Caco-2 (cell line): ENCODE results near the gene NABP2. TPM values are rescaled to one million over a fixed set of nuclear protein-coding genes. Genes with fewer than 3 reads are reported as not detected.

Experiments
- BruUV-seq: library from RNA; stranded (reverse); fragments of 400-500 nt; replicated peaks from 2 replicates; lab custom pipeline; 2021; lab: Mats Ljungman, UMichigan
- CTCF ChIA-PET: fragments of 300-600 bp; sonication (Branson Sonifier 250); formaldehyde crosslinking; loops from one replicate; lab custom pipeline; 2022; ENCODE audit warnings: antibody characterized with exemption; lab: Charles Lee
- POLR2A ChIA-PET: fragments of 300-600 bp; sonication (Branson Sonifier 250); formaldehyde crosslinking; loops from one replicate; lab custom pipeline; 2022; ENCODE audit warnings: antibody characterized with exemption; lab: Charles Lee
- DNase-seq, 2 experiments: peaks; one replicate each; pipeline versions ENCODE4 v3.0.0 to v3.0.0-alpha.2; 2020 to 2022
- H3K27me3 ChIP-seq: replicated peaks from 2 replicates; pipeline ENCODE4 v1.6.0; 2011; ENCODE audit warnings: low read length; ENCODE audit not compliant: control insufficient read depth, insufficient read depth
- H3K36me3 ChIP-seq: 2 replicates; pipeline ENCODE4 v1.5.1; 2011; ENCODE audit warnings: low read length; ENCODE audit not compliant: control insufficient read depth, insufficient read depth
- H3K4me1 ChIP-seq: fragments of 250-450 bp; sonication (Bioruptor Pico); 2 replicates; pipeline ENCODE4 v1.5.1; 2020; ENCODE audit warnings: mild to moderate bottlenecking
- H3K4me3 ChIP-seq: 2 replicates; pipeline ENCODE4 v1.5.1; 2011; ENCODE audit warnings: low read depth, mild to moderate bottlenecking, control low read depth, low read length
- H3K9me3 ChIP-seq: fragments of 250-450 bp; sonication (Bioruptor Pico); 2 replicates; pipeline ENCODE4 v1.5.1; 2020; ENCODE audit warnings: mild to moderate bottlenecking, moderate library complexity
- H3K27ac Mint-ChIP-seq: one replicate; pipeline ENCODE4 v1.8.0; 2022; ENCODE audit warnings: mixed read lengths; ENCODE audit not compliant: unreplicated experiment
- H3K27me3 Mint-ChIP-seq: one replicate; pipeline ENCODE4 v1.8.0; 2022; ENCODE audit warnings: mixed read lengths; ENCODE audit not compliant: insufficient read depth, unreplicated experiment
- H3K36me3 Mint-ChIP-seq: one replicate; pipeline ENCODE4 v1.8.0; 2022; ENCODE audit warnings: mild to moderate bottlenecking, mixed read lengths; ENCODE audit not compliant: insufficient read depth, unreplicated experiment
- H3K4me1 Mint-ChIP-seq: one replicate; pipeline ENCODE4 v1.8.0; 2022; ENCODE audit warnings: low read depth, mixed read lengths; ENCODE audit not compliant: unreplicated experiment
- H3K4me3 Mint-ChIP-seq: one replicate; pipeline ENCODE4 v1.8.0; 2022; ENCODE audit warnings: mild to moderate bottlenecking, moderate library complexity, mixed read lengths; ENCODE audit not compliant: unreplicated experiment
- H3K9me3 Mint-ChIP-seq: one replicate; pipeline ENCODE4 v1.8.0; 2022; ENCODE audit warnings: mixed read lengths; ENCODE audit not compliant: unreplicated experiment
- CTCF ChIP-seq, 2 experiments: fragments of 200-600 bp in 1 of 2; IDR thresholded peaks; 1 replicate in 1 of 2; 2 replicates in 1 of 2; pipeline versions ENCODE4 v1.5.1 to v1.8.0; 2011 to 2022; ENCODE audit warnings: antibody characterized with exemption in 1 of 2, control low read depth in 1 of 2, inconsistent platforms in 1 of 2, low read depth in 1 of 2, low read length in 1 of 2, mild to moderate bottlenecking in 1 of 2, moderate library complexity in 1 of 2; ENCODE audit not compliant: insufficient read depth in 1 of 2, severe bottlenecking in 1 of 2, unreplicated experiment in 1 of 2
- intact Hi-C: fragments of 100-400 bp; cut with micrococcal nuclease; formaldehyde crosslinking; loops from one replicate; pipeline ENCODE4 v1.10.0; 2022; ENCODE audit not compliant: unreplicated experiment
- total RNA-seq: library from RNA; stranded (reverse); gene quantifications from 2 replicates; pipeline ENCODE4 v1.2.3, GENCODE V29; 2022

NABP2 gene
- total RNA-seq, 1 experiment from 2014 or later = 32.1 TPM

DNA sequence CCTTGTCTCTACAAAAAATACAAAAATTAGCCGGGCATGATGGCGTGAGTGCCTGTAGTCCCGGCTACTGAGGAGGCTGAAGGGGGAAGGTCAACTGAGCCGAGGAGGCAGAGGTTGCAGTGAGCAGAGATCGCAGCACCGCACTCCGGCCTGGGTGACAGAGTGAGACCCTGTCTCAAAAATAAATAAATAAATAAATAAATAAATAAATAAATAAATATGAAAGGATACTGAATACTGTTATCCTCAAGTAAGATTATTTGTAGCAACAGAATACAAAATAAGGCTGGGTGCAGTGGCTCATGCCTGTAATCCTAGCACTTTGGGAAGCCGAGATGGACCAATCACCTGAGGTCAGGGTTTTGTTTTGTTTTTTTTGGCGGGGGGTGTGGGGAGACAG lies 4.3 kb upstream of the NABP2 start:
- Histone ChIP-seq H3K4me1 (peaks cover 4% of the 10 kb centered on the region), H3K27me3 (no peaks in the 10 kb centered on the region), H3K36me3 (no peaks in the 10 kb centered on the region; the same call in 1 of the 2 replicates), H3K9me3 (no peaks in the 10 kb centered on the region), H3K4me3 (no peak overlapping the region)
- Mint-ChIP-seq H3K27me3 (no peaks in the 10 kb centered on the region), H3K4me3 (peak overlapping the region; percentile 99), H3K4me1 (peaks cover 7% of the 10 kb centered on the region), H3K9me3 (peaks cover 9% of the 10 kb centered on the region), H3K27ac (no peak overlapping the region), H3K36me3 (peaks cover 55% of the 10 kb centered on the region)
- intact Hi-C loops = loop anchor here (5.0 kb wide), 1 partner anchor 37 kb away; the partner anchor contains the start of gene ANKRD52
- no TSS peak for BruUV-seq
- ChIA-PET CTCF (interaction anchor here (0.7 to 4.2 kb wide), 6 partner anchors 11 to 84 kb away, joined by 3 to 61 read pairs (median 16); partner anchors contain the start of gene SMARCC2), POLR2A (interaction anchor here (0.7 kb wide), 1 partner anchor 23 kb away, joined by 10 read pairs; no protein-coding TSS in a partner anchor)
- no peak for TF ChIP-seq CTCF (IDR thresholded peaks at IDR 0.05; ENCODE audit: insufficient read depth in 1 of 2, low read depth in 1 of 2, low read length in 1 of 2, severe bottlenecking in 1 of 2, unreplicated experiment in 1 of 2)
- no peak for DNase-seq

DNA sequence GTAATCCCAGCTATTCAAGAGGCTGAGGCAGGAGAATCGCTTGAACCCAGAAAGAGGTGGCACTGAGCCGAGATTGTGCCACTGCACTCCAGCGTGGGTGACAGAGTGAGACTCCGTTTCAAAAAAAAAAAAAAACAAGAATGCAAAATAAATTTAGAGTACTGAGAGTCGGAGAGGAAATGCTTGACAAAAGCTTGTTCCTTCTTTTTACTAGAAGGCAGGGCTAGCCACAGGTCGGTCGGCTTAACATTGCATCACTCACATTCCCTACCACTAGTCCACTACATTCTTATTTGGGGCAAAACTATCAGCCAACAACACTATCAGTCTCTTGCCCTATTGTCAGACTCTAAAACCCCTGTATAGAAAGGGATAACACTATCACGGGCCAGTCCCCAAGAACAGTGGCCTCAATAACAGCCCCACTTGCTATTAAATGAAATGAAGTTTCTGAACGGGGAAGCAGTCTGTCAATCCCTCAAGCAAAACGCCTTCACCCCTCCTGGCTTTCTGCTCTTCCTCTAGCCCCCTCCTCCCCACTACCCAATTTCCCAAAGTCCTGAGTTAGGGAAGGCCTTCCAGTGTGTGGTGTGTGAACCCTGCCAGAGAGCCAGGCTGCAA lies 3.4 kb upstream of the NABP2 start:
- DNase-seq = no peak
- Histone ChIP-seq H3K36me3 (no peaks in the 10 kb centered on the region), H3K4me1 (peaks cover 4% of the 10 kb centered on the region), H3K4me3 (peak overlapping the region; percentile 66), H3K9me3 (no peaks in the 10 kb centered on the region), H3K27me3 (no peaks in the 10 kb centered on the region)
- peaks cover 7% of the 10 kb centered on the region for H3K4me1 Mint-ChIP-seq
- H3K27ac Mint-ChIP-seq = peak overlapping the region; percentile 98
- TF ChIP-seq CTCF (IDR thresholded peaks at IDR 0.05; ENCODE audit: insufficient read depth in 1 of 2, low read depth in 1 of 2, low read length in 1 of 2, severe bottlenecking in 1 of 2, unreplicated experiment in 1 of 2) = no peak
- peaks cover 46% of the 10 kb centered on the region for H3K36me3 Mint-ChIP-seq
- BruUV-seq = no TSS peak
- H3K27me3 Mint-ChIP-seq = no peaks in the 10 kb centered on the region
- POLR2A ChIA-PET = interaction anchor here (0.7 to 2.8 kb wide), 5 partner anchors 10 to 62 kb away, joined by 4 to 19 read pairs (median 7); partner anchors contain the start of genes ANKRD52 and MYL6
- intact Hi-C loops = loop anchor here (5.0 kb wide), 1 partner anchor 37 kb away; the partner anchor contains the start of gene ANKRD52
- peak overlapping the region; percentile 99 for H3K4me3 Mint-ChIP-seq
- CTCF ChIA-PET = interaction anchor here (0.7 to 4.2 kb wide), 8 partner anchors 10 to 83 kb away, joined by 3 to 61 read pairs (median 16); partner anchors contain the start of genes ANKRD52 and SMARCC2
- peaks cover 9% of the 10 kb centered on the region for H3K9me3 Mint-ChIP-seq

DNA sequence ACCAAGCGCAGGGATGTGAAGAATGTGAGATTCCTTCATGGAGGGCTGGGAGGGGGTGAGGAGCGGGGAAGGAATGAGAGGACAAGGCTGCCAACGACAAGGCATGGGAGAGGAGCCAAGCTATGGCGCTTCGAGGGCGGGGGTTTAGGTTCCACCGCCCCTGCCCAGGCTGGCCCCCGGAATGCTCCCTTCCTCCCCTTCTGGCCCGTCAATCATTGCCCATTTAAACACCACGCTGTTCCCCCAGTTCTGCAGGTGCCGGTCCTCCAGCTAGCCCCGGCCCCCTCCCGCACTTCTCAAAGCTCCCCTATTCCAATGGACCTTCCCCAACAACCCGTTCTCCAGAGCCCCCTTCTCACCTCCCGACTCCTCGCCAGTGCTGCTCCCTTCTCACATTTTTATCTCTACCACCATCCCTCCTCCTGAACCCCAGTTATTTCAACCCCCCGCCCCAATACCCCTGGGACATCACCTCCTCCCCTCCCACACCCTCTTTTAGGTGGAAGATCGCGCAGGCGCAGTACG lies 2.8 kb upstream of the NABP2 start:
- peak overlapping the region; percentile 66 for H3K4me3 ChIP-seq
- H3K9me3 ChIP-seq = no peaks in the 10 kb centered on the region
- peak; percentile 60 to 65 for DNase-seq
- CTCF ChIA-PET = interaction anchor here (0.6 to 4.2 kb wide), 14 partner anchors 10 to 103 kb away, joined by 3 to 61 read pairs (median 10); partner anchors contain the start of genes ANKRD52, COQ10A, SMARCC2 and ZC3H10
- TSS peak; percentile 77 for BruUV-seq
- POLR2A ChIA-PET = interaction anchor here (0.7 to 2.8 kb wide), 22 partner anchors 10 to 248 kb away, joined by 3 to 19 read pairs (median 5); partner anchors contain the start of genes ANKRD52, CNPY2, COQ10A and ESYT1
- H3K27me3 Mint-ChIP-seq = no peaks in the 10 kb centered on the region
- peaks cover 7% of the 10 kb centered on the region for H3K4me1 Mint-ChIP-seq
- no peak for TF ChIP-seq CTCF (IDR thresholded peaks at IDR 0.05; ENCODE audit: insufficient read depth in 1 of 2, low read depth in 1 of 2, low read length in 1 of 2, severe bottlenecking in 1 of 2, unreplicated experiment in 1 of 2)
- H3K27ac Mint-ChIP-seq = peak overlapping the region; percentile 98
- H3K9me3 Mint-ChIP-seq = peaks cover 7% of the 10 kb centered on the region
- peaks cover 4% of the 10 kb centered on the region for H3K4me1 ChIP-seq
- no peaks in the 10 kb centered on the region for H3K27me3 ChIP-seq
- intact Hi-C loops = loop anchor here (5.0 kb wide), 1 partner anchor 36 kb away; the partner anchor contains the start of gene ANKRD52
- H3K4me3 Mint-ChIP-seq = peak overlapping the region; percentile 99
- H3K36me3 ChIP-seq = no peaks in the 10 kb centered on the region
- peaks cover 45% of the 10 kb centered on the region for H3K36me3 Mint-ChIP-seq
